Stimulated activated CD4-positive, alpha-beta T cell treated with anti-CD3 and anti-CD28 coated beads, Interleukin-4, amount 100 ng/mL, for 1 hour (primary cell): ENCODE results near the gene ADARB2.

ENCODE experiments used
- DNase-seq: peaks from one replicate; pipeline ENCODE4 v3.0.0-alpha.2; 2020

The ADARB2 gene

GRCh38 chr10:1156616-1156886 is 580.8 kb downstream of the ADARB2 start:
- DNase-seq = no peak

GRCh38 chr10:1155791-1156615 is 581.3 kb downstream of the ADARB2 start:
- DNase-seq = no peak

DNA sequence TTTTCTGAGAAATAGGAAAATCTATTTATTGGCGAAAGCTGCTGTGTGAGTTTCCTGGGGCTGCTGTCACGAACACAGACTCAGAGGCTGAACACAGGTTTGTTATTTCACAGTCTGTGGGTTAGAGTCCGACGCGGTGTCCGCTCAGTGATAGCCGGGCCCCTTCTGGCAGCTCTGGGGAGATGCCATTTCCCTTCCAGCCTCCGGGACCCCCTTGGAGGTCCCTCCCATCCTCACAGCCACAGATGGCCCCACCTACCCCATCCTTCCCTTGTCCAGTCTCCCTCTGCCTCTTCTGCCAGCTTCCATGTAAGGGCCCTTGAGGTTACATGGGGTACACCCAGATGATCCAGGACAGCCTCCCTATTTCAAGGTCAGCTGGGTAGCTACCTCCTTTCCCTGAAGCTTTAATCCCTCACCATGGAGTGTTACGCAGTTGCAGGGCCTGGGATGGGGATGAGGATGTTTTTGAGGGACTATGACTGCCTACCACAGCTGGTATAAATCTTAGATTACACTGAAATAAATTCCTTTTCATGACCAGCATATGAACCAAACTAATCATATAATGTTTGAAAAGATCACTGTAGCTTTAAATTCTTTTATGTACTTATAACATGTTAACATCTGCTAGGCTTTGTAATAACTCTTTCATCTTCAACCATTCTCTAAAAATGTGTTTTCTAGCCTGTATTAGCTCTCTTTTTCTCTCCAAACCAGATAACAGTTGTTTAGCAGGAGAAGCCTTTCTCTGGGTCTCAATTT is 582.6 kb downstream of the ADARB2 start:
- no peak for DNase-seq

GRCh38 chr10:1153805-1154351 is 583.4 kb downstream of the ADARB2 start:
- DNase-seq = no peak

- no peak for DNase-seq
These were observed 584.0 kb downstream of the ADARB2 start for GRCh38 chr10:1153251-1153763.

DNA sequence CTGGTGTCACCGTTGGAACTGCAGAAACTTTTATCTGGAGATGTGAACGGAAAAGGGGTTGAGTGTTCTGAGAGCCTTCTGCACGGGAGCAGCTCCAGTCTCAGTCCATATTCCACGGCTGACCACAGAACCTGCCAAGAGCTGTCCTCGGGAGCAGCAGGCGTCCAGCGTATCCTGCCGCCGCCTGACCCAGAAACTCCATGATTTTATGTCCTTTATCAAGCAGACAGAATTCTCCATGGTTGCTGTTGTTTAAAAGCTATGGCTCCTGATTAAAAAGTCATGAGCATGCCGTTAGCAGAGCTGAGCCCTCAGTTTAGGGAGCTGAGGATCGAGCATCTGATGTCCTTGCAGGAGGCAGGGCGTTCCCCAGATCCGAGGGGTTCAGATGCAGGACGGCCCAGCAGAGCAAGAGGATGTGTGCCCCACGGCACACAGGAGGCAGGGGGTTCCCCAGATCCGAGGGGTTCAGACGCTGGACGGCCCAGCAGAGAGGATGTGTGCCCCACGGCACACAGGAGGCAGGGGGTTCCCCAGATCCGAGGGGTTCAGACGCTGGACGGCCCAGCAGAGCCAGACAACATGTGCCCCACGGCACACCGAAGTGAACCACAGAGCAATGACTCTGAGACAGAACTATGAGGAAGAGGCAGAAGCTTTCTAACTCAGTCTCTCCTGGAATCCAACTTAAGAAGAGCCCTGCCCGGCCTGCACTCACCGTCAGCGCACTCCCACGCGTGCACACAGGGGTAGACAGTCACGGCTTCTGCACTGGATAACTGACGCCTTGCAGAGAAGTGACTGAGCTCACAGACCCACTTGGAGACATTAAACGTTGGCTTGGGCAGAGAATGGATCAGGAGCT is 584.7 kb downstream of the ADARB2 start:
- DNase-seq = no peak

DNA sequence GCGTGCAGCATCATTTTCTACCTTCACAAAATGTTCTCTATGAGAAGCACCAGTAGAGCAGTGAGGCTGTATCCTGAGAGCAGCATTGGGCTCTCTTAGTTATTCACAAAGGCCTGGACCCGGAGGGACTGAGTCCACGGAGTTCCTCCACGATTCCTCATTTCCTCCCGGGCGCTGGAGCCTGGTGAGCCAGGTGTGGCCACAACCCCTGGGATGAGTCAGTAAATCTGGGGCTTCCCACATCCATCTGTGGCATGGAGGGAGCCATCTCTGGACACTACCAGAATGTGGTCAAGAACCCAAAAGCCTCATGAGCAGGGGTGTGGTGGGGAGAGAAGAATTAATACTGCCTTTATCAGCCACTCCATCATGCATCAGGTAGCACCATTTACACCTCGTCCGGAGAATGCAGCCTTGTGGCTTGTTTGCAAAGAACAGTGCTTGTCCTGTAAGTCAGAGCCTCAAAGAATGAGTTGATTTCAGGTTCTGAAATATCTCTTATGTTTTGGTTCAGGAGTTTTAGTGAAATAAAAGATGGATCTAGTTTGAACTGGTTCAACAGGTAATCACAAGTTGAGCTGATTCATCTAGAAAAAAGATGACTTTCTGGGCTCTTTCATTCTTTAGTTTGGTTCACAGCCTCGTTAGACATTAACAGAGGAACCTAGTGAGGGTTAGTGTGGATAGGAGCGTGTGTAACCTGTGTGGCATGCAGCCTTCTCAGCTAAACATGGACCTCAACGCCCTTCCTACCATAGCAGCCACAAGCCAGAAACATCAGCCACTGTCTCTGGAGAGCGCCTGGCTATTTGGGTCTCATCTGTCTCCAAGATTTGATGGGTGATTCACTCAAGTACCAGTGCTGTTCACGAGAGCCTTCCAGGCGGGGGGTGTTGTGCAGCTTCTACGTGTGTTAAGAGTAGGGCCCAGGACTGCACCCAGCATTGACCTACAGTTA is 586.0 kb downstream of the ADARB2 start:
- DNase-seq = no peak

- DNase-seq = no peak
These were observed 586.7 kb downstream of the ADARB2 start for GRCh38 chr10:1150638-1150955.

DNA sequence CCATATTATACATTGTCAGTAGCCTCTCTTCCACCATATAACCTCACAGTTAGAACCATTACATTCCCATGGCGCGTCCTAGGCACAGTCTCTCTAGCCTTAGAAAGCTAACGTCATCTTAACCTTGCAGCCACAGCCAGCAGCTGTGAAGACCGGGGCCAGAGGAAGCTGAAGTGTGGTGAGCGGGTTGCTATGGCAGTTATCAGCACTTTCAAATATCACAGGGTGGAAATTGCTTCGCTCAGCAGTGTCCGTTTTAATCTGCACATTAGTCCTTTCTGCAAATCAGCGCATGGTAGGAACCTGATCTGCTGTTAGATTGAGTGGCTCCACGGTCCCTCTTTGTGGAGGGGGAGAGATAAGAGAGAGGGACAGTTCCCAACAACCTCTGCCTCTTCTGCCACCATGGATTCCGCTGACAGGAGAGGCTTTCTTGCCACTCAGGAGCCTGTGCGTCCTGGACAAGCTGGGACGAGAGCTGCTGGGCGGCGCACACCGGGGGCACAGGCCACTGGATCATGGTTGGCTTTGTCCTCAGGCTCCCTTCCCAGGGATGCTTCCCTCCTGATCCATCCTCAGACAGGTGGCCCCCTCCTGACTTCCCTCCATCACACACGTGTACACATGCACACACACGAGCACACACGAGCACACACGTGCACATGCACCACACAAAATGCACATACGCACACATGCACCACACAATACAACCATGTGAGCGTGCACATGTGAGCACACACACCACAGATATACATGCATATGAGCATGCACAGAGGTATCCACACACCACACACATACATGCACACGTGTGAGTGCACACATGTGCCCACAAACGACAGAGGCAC is 587.3 kb downstream of the ADARB2 start:
- DNase-seq = no peak

GRCh38 chr10:1148855-1149605 is 588.3 kb downstream of the ADARB2 start:
- DNase-seq = no peak

GRCh38 chr10:1147810-1148209 is 589.5 kb downstream of the ADARB2 start:
- no peak for DNase-seq

DNA sequence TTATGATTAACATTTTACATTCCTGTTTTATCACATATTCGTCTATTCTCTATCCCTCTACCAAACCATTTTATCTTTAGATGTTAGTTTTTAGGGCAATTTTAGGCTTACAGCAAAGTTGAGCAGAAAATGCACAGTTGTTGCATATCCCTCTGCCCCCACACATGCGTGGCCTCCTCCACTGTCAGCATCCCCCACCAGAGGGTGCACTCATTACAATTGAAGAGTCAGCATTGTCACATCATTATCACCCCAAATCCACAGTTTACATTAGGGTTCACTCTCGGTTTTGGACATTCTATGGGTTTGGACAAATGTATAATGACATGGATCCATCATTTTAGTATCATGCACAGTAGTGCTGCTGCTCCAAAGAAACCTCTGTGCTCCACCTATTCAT is 594.7 kb downstream of the ADARB2 start:
- DNase-seq = no peak

GRCh38 chr10:1141701-1142100 is 595.6 kb downstream of the ADARB2 start:
- DNase-seq = no peak

DNA sequence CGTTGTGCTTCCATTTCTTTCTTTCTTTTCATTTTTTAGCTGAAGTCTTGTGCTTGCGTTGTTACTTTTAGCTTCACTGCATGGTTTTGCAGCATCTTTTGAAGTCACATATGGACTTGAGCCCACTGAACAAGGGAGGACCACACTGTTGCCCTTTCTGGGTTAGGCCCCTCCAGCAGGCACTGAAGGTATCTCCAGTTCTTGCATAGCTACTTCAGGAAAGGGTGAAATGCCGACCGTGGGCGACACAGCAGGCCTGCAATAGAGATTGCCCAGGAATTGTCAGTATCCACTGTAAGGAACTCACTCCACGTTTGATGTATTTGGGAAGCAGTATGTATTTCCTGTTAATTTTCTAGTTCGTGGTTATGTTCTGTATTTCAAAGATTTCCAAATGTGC is 596.1 kb downstream of the ADARB2 start:
- DNase-seq = no peak

GRCh38 chr10:1138529-1138928 is 598.8 kb downstream of the ADARB2 start:
- DNase-seq = no peak

DNA sequence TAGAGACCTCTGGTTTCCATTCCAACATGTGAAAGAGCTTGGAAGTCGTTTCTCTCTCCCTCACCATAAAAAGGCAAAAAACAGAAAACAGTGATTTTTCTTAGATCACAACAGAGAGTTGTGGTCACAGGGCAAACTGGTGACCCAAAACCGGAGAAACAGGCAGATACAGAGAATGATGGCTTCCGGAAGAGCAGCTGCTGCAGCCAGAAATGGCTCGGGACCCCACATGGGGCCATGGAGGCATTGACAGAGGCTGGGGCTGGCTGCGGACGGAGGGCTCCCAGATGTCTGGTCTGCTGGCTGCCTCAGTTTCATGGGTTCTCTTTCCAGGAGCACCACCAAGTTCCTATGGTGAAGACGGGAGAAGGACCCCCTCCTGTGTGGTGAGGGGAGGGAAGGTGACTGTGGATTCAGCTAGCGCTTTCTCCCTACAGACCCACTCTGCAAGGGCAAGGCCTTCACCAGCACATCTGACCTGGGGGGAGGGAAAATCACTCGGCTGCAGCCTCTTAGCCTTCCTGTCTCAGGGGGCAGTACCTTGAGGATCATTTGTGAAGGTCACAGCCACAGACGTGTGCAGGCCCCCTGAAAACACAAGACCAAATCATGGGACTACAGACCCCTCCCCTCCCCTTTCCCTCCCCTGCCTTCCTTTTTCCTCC is 599.7 kb downstream of the ADARB2 start:
- DNase-seq = no peak

DNA sequence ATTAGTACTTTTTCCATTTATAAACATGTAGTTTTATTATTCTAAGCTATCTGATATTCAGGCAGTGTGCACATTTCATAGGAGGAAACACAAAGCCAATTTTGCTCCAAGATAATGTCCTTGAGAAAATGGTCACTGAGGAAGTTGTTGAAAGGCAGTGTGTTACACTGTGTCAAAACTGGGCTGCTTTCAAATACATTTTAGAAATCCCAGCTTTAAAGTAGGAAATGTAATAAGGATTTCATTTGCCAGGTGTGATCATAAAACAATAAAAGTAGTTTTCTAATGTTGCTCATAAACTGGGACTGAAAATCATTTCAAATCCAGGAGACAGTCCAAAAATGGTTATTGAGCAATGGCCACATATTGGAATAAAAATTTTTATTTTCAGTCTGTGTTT is 601.1 kb downstream of the ADARB2 start:
- no peak for DNase-seq

DNA sequence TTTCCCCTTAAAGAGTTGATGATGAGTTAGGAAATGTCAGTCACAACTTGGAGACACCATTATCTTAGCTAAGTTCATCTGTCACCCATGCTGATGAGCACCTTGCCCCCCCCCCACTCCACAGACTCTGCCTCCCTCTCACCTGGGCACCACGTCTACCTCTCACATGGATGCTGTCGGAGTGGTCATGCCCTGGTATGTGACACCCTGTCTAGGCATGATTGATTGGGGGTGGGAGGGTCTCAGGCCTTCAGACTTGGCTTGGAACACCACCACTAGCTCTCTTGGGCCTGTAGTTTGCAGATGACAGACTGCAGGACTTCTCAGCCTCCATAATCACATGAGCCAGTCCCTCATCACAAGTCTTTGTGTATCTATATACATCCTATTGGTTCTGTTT is 603.2 kb downstream of the ADARB2 start:
- DNase-seq = no peak

GRCh38 chr10:1133495-1134045 is 603.8 kb downstream of the ADARB2 start:
- DNase-seq = no peak
